Neural cell (in vitro differentiated cells): ENCODE measurements around the gene POM121.
"Not testable (repeated sequence)": the region's sequence is repeated elsewhere in the genome, so short reads cannot be mapped to it uniquely, and the experiment has no call there.

ENCODE experiments used
- CTCF ChIP-seq: fragments of 450-650 bp; IDR thresholded peaks from 2 replicates; pipeline ENCODE4 v1.5.1; 2014; ENCODE audit warnings: antibody characterized with exemption, mild to moderate bottlenecking, moderate library complexity; ENCODE audit not compliant: poor library complexity, severe bottlenecking
- POLR2AphosphoS5 ChIP-seq: IDR thresholded peaks from 2 replicates; pipeline ENCODE4 v1.6.1; 2012
- SMC3 ChIP-seq: fragments of 450-650 bp; conservative IDR thresholded peaks from 2 replicates; pipeline ENCODE4 v1.6.1; 2014; ENCODE audit warnings: antibody characterized with exemption, mild to moderate bottlenecking, moderate library complexity; ENCODE audit not compliant: poor library complexity
- TAF1 ChIP-seq: IDR thresholded peaks from 2 replicates; pipeline ENCODE4 v1.6.1; 2012; ENCODE audit warnings: low read depth

- TF ChIP-seq SMC3, CTCF, TAF1, POLR2AphosphoS5: not testable (repeated sequence)
These were observed 72.6 kb downstream of the POM121 start for GRCh38 chr7:72997447-72997846.
